Fibroblast of gingiva (primary cell): Measurements from ENCODE around the gene TRAPPC5.
A peak's percentile ranks its signal among the peaks of the same experiment; 100 is the strongest.
"Not testable (repeated sequence)": the region's sequence is repeated elsewhere in the genome, so short reads cannot be mapped to it uniquely, and the experiment has no call there.

Experiments
- DNase-seq: peaks from one replicate; pipeline ENCODE4 v3.0.0-alpha.2; 2011; ENCODE audit warnings: low read depth

The TRAPPC5 gene

GRCh38 chr19:7680606-7681339 is at the start of gene TRAPPC5:
Gene TRAPPC5, plus strand, starts transcription at chr19:7680833. Its CDS starts 1,421 bp downstream, at chr19:7682254.
- DNase-seq, result peak; percentile 65

- DNase-seq, result no peak
These were observed 49.1 kb upstream of the TRAPPC5 start for GRCh38 chr19:7631577-7631976.

GRCh38 chr19:7632340-7633203 is 48.1 kb upstream of the TRAPPC5 start:
- DNase-seq, result no peak

- no peak for DNase-seq
These were observed 46.9 kb upstream of the TRAPPC5 start, which contains the start of gene PCP2 for GRCh38 chr19:7633698-7634097. Gene PCP2, minus strand, starts transcription at chr19:7633719. Its CDS starts 262 bp downstream, at chr19:7633457.

GRCh38 chr19:7635670-7636069 is 45.0 kb upstream of the TRAPPC5 start:
- no peak for DNase-seq

GRCh38 chr19:7636317-7636690 is 44.3 kb upstream of the TRAPPC5 start:
- no peak for DNase-seq

GRCh38 chr19:7636691-7637373 is 43.8 kb upstream of the TRAPPC5 start, which contains the start of gene STXBP2:
Gene STXBP2, plus strand, starts transcription at chr19:7637110. Its CDS starts 40 bp downstream, at chr19:7637150.
- DNase-seq, result no peak

- no peak for DNase-seq
These were observed 43.0 kb upstream of the TRAPPC5 start for GRCh38 chr19:7637374-7638256.

- no peak for DNase-seq
These were observed 41.7 kb upstream of the TRAPPC5 start for GRCh38 chr19:7638802-7639465.

- DNase-seq, result no peak
These were observed 40.7 kb upstream of the TRAPPC5 start for GRCh38 chr19:7639863-7640348.

GRCh38 chr19:7640803-7641202 is 39.8 kb upstream of the TRAPPC5 start:
- no peak for DNase-seq

- no peak for DNase-seq
These were observed 39.0 kb upstream of the TRAPPC5 start for GRCh38 chr19:7641290-7642276.

- DNase-seq, result no peak
These were observed 38.2 kb upstream of the TRAPPC5 start for GRCh38 chr19:7642295-7643030.

GRCh38 chr19:7643031-7643415 is 37.6 kb upstream of the TRAPPC5 start:
- DNase-seq, result no peak

- DNase-seq, result not testable (repeated sequence)
These were observed 36.7 kb upstream of the TRAPPC5 start for GRCh38 chr19:7643629-7644549.

- DNase-seq, result no peak
These were observed 36.1 kb upstream of the TRAPPC5 start for GRCh38 chr19:7644550-7644877.

GRCh38 chr19:7645163-7645562 is 35.5 kb upstream of the TRAPPC5 start:
- DNase-seq, result no peak
